ENCODE results near the gene ZFP69.

Gene ZFP69

DNA sequence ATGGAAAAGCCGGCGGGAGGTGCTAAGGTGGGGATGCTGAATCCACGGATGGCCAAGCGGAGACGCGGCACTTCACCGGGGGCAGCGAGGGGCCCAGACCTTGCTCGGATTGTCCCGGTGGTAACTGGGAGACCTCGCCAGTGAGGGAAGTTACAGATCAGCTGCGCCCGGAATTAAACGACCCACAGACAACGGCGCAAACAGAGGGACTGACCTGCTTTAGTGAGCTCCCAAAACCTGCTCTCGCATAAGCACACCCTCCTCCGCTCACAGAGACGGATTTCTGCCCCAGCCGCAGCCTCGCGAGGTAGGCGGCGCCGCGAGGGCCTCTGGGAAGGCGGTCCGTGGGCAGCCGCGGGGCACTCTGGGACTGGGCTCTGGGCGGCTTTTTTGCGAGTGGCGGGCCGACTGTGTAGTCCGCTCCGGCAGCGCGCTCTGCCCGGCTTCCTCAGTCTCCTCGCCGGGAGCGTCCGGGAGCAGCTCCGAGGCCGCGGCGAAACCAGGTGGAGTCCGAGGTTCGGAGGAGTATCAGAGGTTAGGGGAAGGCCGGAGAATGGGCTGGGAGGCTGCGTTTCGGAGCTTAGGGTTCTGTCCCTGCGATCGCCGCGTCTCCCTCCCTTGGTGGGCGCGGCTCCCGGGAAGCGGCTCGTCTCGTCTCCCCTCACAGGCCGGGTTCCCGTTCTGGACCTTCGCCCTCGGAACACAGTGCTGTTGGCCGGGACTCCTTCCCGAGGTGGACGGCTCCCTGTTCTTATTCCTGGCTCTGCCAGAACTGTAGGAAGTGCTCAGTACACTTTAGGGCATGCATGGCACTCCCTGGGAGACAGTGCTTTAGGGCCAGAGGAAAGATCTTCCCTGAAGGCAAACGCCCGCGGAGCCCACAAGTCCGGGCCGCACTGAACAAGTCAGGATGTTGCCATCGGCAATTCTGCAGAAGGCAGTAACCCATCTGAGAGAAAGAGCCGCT is 31.6 kb downstream of the ZFP69 start, which contains the start of gene EXO5:
Gene EXO5, plus strand, starts transcription at position 393 of the 967 bp plus-strand sequence. CDS start 5,778 bp downstream, outside the sequence.
- DNase-seq (ENCODE audit: low spot score), result peak; percentile 76

DNA sequence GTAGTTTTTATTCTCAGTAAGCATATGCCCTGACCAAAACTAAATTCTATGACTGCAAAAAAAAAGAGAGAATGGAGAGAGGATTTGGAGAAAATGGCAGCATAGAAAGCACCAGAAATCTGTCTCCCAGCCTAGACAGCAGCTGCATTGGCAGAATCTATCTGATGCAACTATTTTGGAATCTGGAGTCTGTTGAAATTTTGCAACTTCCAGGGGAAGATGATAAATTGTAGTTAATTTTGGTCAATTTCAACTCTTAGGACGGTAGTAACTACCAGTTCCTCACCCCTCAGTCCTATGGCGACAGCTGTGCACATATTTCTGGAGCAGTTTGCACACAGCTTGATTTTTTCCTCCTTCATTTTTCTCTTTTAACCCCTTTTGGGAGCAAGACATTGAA is 42.4 kb downstream of the ZFP69 start:
- DNase-seq (ENCODE audit: low spot score), result no peak

DNA sequence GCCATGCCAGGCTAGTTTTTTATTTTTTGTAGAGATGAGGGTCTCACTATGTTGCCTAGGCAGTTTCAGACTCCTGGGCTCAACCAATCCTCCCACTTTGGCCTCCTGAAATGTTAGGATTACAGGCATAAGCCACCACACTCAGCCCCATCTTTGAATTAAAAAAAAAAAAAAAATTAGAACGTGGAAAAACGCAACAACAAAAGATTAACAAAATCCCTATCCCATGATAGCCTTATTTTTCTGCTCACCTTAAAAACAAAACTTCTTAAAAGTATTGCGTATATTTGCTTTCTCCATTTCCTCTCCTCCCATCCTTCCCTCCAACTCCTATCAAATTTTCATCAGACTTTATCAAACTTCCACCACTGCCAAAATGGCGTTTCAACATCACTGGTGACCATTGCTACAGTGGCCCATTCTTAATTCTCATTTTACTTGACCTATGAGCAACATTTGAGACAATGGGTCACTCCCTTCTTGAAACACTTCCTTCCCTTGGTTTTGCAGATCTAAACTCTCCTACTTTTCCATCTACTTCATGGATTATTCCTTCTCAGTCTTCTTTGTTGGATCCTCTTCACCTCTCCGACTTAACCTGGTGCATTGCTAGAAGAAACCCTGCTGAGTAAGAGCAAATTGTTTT is 53.8 kb downstream of the ZFP69 start:
- no peak for DNase-seq (ENCODE audit: low spot score)

DNA sequence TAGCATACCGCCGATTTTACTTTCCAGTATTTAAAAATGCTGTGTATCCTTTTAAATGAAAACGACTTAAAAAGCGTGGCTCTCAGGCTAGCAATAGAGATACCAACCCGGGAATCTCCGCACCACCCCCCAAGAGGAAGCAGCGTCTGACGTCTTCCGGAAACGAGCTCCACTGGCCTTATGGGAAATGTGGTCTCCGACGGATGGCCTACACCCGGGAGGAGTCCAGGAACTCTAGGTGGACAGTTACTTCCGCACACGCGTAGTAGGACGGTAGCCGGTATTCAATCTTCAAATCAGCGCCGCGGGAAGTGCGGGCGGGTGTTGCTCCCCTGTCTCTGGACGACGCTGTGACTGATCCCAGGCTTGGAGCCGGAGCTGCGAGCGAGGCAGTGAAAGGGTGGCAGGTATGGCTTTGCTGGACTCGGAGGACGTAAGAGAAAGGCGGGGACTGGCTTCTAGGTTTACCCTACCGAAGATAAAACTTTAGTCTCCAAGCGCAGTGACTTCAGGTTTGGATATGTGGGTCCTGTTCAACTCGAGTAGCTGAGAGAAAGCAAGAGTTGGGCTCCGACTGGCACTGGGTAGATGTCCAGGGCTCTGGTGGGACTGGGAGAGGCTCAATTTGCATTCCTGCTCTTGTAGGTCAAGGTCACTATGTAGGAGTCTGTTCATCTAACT is 54.4 kb downstream of the ZFP69 start, which contains the start of gene ZNF684:
Gene ZNF684, plus strand, starts transcription at position 257 of the 681 bp plus-strand sequence. CDS start 1,530 bp downstream, outside the sequence.
- DNase-seq (ENCODE audit: low spot score), result peak; percentile 86

DNA sequence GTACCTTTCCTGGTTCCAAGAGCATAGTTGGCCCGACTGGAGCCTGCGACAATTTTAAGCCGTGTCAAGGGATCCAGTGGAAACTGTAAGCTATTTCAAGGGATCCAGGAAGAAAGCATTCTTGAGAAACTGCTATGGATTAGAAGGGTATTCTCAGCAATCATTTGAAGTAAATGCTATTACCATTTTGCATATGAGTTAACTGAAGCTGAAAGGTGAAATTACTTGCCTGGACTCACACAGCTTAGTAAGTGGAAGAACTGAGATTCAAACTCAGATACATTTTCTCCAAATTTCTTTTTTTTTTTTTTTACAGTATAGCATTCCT is 54.9 kb downstream of the ZFP69 start:
- no peak for DNase-seq (ENCODE audit: low spot score)

DNA sequence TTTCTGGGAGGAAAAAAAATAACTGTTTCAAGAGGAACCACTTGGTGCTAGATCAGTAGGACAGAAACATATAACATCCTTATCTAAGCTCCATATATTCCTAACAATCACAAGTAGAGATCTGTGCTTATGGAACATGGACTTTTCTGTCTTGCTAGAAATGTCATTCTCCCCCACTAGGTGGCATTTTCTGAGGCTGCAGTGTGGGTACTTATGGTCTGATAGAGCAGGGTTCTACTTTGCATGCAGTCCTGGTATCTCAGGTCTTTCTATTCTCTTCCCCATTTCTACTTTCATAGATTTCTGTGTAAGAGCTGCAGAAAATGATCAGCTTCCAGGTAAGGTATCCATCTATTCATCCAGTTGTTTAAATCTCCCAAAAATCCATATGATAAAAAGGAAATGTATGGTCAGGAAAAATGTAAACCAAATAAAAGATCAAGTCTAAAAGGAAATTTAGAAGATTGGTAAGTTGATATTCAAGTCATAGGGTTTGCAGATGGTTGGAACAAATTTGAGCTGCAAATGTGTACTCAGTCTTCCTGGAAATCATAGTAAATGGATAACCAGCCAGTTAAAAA is 55.8 kb downstream of the ZFP69 start:
- DNase-seq (ENCODE audit: low spot score), result no peak

DNA sequence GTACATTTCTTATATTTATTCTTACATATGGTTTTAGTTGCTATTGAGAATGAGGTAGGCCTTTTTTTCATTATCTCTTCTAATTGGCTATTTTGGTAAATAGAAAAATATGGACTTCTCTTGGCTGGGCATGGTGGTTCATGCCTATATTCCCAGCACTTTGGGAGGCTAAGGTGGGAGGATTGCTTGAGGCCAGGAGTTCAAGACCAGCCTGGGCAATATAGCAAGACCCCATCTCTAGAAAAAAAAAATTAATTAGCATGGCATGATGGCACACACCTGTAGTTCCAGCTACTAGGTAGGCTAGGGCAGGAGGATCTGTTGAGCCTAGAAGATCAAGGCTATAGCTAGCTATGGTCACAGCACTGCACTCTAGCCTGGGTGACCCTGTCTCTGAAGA is 57.5 kb downstream of the ZFP69 start:
- no peak for DNase-seq (ENCODE audit: low spot score)

DNA sequence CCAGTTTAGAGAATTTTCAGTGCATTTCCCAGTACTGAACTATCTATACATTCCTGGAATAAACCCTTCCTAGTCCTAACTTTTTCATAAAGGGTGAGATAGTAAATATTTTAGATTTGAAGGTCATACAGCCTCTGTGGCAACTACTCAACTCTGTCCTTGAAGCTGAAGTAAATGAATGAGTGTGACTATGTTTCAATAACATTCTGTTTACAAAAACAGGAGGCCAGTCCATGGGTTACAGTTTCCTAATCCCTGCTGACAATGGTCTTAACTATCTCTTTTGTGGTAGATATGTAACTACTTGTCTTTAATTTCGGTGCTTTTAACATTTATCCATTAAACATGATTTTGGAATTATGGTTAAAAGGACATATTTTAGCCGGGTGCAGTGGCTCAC is 58.6 kb downstream of the ZFP69 start:
- DNase-seq (ENCODE audit: low spot score), result no peak

DNA sequence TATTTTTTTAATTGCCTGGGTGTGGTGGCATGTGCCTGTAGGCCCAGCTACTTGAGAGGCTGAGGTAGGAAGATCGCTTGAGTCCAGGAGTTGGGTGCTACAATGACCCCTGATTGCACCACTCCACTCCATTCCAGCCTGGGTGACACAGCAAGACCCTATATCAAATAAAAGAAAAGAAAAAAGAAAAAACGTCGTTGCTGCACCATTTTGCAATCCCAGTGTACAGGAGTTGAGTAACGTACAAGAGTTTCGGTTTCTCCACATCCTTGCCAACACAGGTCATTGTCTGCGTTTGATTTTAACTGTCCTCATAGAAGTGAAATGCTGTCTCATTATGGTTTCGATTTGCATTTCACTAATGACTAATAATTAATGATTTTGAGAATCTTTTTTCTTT is 62.2 kb downstream of the ZFP69 start:
- DNase-seq (ENCODE audit: low spot score), result no peak

All from ecto neural progenitor cell (in vitro differentiated cells).